ENCODE results near the gene EPGN. TPM values are rescaled to one million over a fixed set of nuclear protein-coding genes. Genes with fewer than 3 reads are reported as not detected.

Gene EPGN
- total and polyA plus RNA-seq, 2 experiments from 2014 or later = not detected

GRCh38 chr4:74305000-74305399, 3.3 kb upstream of the EPGN start:
- TF ChIP-seq CTCF (IDR thresholded peaks at IDR 0.05; ENCODE audit: low read depth, low read length) = no peak

GRCh38 chr4:74307170-74307569, 1.1 kb upstream of the EPGN start:
- Histone ChIP-seq H3K36me3 (no peaks in the 10 kb centered on the region), H3K27ac (no peak overlapping the region), H3K27me3 (no peaks in the 10 kb centered on the region), H3K4me3 (no peak overlapping the region), H3K9me3 (ENCODE audit: low read depth) (no peaks in the 10 kb centered on the region), H3K4me1 (ENCODE audit: low read depth) (no peaks in the 10 kb centered on the region)
- no peak for DNase-seq (ENCODE audit: low read depth in 1 of 2, low spot score in 1 of 2)
- TF ChIP-seq CTCF (IDR thresholded peaks at IDR 0.05; ENCODE audit: low read depth, low read length) = no peak

More at GRCh38 chr4:74305000-74305399, 3.3 kb upstream of the EPGN start:
- H3K27me3 ChIP-seq = no peaks in the 10 kb centered on the region
- no peaks in the 10 kb centered on the region for H3K4me1 ChIP-seq (ENCODE audit: low read depth)
- no peak overlapping the region for H3K4me3 ChIP-seq
- H3K9me3 ChIP-seq (ENCODE audit: low read depth) = no peaks in the 10 kb centered on the region
- no peak for DNase-seq (ENCODE audit: low read depth in 1 of 2, low spot score in 1 of 2)
- no peaks in the 10 kb centered on the region for H3K36me3 ChIP-seq
- no peak overlapping the region for H3K27ac ChIP-seq

GRCh38 chr4:74309223-74309622, 953 bp downstream of the EPGN start:
- Histone ChIP-seq H3K4me3 (no peak overlapping the region), H3K27ac (no peak overlapping the region), H3K9me3 (ENCODE audit: low read depth) (no peaks in the 10 kb centered on the region), H3K36me3 (no peaks in the 10 kb centered on the region), H3K27me3 (no peaks in the 10 kb centered on the region), H3K4me1 (ENCODE audit: low read depth) (no peaks in the 10 kb centered on the region)
- TF ChIP-seq CTCF (IDR thresholded peaks at IDR 0.05; ENCODE audit: low read depth, low read length) = no peak
- no peak for DNase-seq (ENCODE audit: low read depth in 1 of 2, low spot score in 1 of 2)

- no peaks in the 10 kb centered on the region for H3K9me3 ChIP-seq (ENCODE audit: low read depth)
- peak; percentile 57 to 82 for DNase-seq (ENCODE audit: low read depth in 1 of 2, low spot score in 1 of 2)
- peak; percentile 74 for TF ChIP-seq CTCF (IDR thresholded peaks at IDR 0.05; ENCODE audit: low read depth, low read length)
- no peaks in the 10 kb centered on the region for H3K4me1 ChIP-seq (ENCODE audit: low read depth)
- no peak overlapping the region for H3K27ac ChIP-seq
- H3K4me3 ChIP-seq = no peak overlapping the region
- H3K27me3 ChIP-seq = no peaks in the 10 kb centered on the region
- H3K36me3 ChIP-seq = no peaks in the 10 kb centered on the region
Measured at GRCh38 chr4:74311696-74312313, 3.5 kb downstream of the EPGN start.

- no peaks in the 10 kb centered on the region for H3K9me3 ChIP-seq (ENCODE audit: low read depth)
- H3K4me3 ChIP-seq = no peak overlapping the region
Measured at GRCh38 chr4:74314329-74314728, 6.1 kb downstream of the EPGN start.

More at GRCh38 chr4:74314329-74314728, 6.1 kb downstream of the EPGN start:
- Histone ChIP-seq H3K36me3 (no peaks in the 10 kb centered on the region), H3K27me3 (no peaks in the 10 kb centered on the region), H3K4me1 (ENCODE audit: low read depth) (no peaks in the 10 kb centered on the region), H3K27ac (no peak overlapping the region)
- no peak for TF ChIP-seq CTCF (IDR thresholded peaks at IDR 0.05; ENCODE audit: low read depth, low read length)
- no peak for DNase-seq (ENCODE audit: low read depth in 1 of 2, low spot score in 1 of 2)

Measured in cardiac muscle cell (in vitro differentiated cells and primary cell).